GOT3 (cell line): ENCODE measurements around the gene WBP4.
"Not testable (repeated sequence)": the region's sequence is repeated elsewhere in the genome, so short reads cannot be mapped to it uniquely, and the experiment has no call there.

ENCODE experiments used
- DNase-seq: peaks from one replicate; lab custom pipeline; 2025; ENCODE audit warnings: mixed read lengths; lab: John Stamatoyannopoulos, UW

WBP4 gene, protein sequence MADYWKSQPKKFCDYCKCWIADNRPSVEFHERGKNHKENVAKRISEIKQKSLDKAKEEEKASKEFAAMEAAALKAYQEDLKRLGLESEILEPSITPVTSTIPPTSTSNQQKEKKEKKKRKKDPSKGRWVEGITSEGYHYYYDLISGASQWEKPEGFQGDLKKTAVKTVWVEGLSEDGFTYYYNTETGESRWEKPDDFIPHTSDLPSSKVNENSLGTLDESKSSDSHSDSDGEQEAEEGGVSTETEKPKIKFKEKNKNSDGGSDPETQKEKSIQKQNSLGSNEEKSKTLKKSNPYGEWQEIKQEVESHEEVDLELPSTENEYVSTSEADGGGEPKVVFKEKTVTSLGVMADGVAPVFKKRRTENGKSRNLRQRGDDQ

DNA sequence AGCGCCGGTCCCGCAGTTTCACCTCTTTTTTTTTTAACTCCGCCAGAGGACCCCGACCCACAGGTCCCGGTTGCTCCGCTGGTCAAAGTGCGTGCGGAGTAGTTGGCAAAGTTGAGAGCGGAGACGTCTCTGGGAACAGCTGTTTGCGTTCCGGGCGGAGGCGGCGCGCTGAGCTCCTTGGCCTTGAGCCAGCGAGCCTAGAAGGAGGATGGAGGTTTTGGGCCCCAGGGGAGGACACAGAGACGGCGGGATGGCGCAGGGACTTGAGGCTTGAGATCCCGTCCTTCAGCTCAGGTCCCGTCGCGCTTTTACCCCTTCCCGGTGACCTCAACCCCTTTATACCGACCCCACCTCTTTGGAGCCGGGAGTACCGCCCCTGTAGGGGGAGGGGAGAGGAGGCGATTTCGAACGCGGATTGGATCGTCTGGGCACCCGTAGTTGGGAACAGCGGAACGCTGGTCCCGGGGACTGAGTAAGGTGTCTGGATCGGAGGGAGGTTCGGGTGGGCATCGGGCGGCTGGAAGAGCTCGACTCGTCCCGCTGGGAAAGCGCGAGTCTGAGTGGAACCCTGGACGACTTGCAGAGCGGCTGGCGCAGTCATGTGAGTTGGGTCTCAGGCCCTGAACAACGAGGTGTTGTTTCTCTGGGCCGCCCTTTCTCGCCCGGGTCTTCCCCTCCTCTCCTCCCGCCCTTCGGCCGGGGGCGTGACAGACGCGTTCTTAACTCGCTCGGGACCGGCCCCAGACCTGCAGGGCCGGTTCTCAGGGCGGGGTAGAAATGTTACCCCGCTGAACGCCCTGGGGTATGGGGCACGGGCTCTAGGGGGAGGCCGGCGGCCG is at the start of gene WBP4:
WBP4 (plus strand) TSS at position 435 of the 839 bp plus-strand sequence; CDS start at position 600, 165 bp downstream.
- peak; percentile 82 for DNase-seq

DNA sequence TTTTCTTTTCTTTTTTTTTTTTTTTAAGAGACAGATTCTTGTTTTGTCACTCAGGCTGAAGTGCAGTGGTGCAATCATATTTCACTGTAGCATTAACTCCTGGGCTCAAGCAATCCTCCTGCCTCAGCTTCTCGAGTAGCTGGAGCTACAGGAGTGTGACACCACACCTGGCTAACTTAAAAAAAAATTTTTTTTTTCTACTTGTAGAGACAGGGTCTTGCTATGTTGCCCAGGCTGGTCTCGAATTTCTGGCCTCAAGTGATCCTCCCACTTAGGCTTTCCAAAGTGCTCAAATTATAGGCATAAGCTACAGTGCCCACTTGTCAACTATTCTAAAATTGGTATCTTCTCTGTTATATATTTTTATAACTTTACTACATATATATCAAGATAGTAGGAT is 48.8 kb upstream of the WBP4 start:
- no peak for DNase-seq

DNA sequence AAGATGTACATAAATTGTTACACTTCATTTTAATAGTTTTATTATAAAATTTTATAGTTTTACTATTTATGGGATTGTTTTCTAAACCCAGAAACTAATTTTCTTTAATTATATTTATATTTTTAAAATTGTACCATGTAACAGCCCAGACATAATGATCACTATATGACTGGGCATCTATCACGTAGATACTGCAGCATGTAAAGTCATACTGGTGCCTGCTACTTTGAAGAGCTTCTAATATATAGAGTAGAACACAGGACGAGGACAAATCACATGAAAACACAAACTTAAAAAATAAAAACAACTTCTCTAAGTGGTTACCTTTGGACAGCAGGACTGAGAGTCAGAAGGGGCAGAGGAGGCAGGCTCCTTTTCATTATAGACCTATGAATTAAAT is 47.5 kb upstream of the WBP4 start:
- no peak for DNase-seq

DNA sequence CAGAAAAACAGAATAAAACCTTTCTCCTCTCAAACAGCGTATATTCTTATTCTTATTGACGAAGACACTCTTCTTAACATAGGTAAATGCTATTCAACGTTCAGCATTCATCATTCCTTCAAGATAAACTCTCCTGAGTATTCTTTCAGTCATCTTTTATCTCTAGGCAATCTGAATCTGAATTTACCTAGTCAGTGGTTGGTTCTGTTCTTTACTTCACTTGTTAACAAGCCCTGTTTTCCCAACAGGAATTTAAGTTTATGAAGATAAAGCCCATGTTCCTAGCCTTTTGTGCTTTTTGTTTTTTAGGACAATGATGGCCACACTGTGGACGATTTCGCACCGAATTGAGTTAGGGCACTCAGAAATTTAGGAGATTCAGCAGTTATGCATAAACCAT is 45.4 kb upstream of the WBP4 start:
- no peak for DNase-seq

DNA sequence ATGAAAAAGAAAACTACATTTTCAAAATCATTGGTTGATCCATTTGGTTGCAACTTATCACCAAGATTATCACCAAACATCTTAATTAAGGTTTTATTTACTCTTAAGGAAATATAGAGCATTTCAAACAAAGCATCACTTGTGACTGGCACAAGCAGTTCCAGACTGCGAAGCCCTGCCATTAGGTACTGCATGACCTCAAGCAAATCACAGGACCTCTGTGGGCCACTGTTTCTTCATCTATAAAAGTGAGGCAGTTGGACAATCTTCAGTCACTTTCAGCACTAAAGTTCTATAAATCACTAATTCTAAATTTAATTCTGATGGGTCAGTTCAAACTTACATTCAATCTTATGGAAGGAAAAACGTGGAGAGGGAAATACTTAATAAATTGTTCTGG is 44.1 kb upstream of the WBP4 start:
- DNase-seq: no peak

DNA sequence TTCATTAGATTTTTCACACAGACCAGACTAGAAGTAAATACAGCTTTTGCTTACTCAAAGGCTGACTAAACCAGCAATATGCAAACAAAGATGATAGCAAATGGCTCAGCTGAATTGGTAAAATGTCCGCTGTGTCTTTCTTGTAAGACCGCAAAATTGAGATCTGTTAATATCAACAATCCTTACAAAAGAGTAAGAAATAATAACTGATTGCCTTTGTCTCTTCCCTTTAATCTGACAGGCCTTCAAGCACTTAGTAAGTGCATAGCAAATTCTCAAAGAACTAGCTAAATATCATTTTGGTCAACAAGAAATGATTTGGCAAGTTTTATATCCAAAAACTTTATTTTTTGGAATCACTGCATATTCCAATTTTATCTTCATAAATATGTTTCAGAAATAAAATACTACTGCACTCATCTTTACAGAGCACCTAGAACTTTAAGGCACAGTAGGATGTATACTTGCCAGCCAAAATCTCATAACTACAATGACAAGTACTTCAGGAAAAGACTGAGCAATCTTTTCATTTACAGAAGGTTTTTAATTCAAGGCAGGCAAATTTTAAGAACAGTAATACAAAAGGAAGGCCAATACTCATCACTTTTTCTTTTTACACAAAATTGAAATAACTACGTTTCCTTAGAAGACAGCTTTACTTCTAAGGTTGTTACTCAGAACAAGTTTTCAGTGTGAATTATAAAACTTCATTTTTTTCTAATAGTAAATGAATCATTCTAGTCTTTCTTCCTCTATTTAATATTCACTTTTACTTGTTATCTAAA is 43.3 kb upstream of the WBP4 start:
- no peak for DNase-seq

DNA sequence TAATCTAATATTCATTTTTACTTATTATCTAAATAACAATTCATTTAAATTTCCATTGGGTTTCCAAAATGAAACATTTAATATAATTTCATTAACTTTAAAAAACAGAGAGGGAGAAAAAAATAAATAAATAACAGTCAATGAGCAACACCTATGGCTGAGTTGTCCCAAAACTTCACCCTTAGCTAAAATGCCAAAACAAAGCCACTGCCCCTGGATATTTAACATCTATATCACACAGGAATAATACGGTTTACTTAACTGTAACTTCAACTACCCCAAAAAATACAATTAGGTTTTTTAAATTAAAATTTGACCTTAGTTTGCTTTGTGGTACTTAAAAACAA is 42.7 kb upstream of the WBP4 start:
- no peak for DNase-seq

DNA sequence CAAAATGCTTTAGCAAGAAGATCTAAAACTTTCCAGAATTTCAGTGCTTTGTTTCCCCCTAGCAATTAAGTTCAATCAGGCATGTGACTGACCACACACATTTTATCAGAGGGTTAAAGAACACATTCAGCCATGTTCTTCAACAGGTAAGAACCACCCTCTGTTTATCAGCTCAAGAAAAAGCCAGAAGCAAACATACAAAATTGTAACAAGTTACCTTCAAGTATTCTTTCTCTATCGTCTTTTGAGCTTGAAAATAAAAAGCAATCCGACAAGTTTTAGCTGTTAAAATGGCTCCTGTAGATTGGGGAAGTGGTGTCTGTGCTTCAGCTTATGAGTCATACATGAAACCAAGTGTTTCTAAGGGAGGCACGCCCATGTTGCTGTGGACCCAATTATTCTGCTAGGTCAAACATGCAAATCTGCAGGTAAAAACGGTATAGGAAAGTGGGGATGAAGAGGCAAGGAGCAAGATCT is 42.3 kb upstream of the WBP4 start, which contains the start of gene ELF1:
ELF1 (minus strand) TSS at position 306 of the 477 bp plus-strand sequence. CDS start 37,262 bp downstream, outside the sequence.
- no peak for DNase-seq

DNA sequence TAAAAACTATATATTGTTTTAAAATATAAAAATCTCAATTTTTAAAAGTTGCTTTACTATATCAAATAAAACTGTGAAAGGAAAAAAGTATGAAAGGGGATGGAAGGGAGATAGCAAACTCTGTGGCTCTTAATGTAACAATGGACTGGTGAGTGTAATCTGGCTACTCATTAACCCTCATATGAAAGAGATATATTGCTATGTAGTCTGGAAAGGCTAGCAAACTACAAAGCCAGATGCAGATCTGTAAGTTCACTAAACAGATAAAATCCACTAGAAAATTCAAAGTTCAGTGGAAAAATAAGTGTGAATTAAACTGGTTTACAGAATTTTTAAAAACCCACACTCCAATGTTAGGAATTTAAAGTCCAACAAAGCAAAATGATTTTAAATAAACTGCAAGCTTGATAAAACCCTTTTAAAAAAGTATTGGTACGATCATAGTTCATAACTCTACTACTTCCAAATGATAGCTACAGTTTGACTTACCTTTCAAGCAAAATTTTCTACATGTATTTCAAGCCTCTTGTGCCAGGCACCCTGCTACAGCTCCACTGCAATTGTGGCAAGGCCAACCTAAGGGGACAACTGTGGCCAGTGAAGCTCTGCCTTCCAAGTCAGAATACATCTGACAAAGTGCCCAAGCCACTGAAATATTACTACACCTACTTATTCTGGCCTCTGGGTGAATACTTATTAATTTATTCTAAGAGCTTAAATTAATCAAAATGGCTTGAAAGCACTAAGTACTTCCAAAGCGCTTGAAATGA is 41.5 kb upstream of the WBP4 start:
- no peak for DNase-seq

DNA sequence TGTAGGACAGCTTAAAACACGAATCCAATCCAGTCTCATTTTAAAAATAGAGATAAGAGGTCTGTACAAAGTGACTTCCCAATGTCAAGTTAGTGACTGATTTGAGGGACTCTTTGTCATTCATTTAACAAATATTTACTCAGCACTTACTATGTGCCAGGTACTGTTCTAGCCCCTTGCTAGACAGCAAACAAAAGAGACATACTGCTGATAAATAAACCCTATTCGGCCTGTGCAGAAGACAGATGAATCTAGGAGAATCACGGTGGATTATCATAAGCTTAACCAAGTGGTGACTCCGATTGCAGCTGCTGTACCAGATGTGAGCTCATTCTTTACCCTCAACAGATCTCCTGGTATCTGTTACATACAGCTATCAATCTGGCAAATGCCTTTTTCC is 35.8 kb upstream of the WBP4 start:
- no peak for DNase-seq

DNA sequence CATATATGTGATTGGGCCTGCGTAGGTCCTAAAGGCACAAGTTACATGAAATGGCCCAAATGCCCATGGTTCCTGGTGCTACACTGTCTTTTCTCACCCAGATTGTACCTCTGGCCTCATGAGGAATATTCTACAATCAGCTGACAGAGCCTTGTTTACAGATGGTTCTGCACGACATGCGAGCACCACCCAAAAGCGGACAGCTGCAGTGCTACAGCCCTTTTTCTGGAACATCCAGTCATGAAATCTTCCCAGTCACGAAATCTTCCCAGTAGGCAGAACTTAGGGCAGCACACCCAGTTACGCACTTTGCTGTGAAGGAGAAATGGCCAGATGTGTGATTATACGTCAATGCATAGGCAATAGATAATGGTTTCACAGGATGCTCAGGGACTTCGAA is 34.5 kb upstream of the WBP4 start:
- no peak for DNase-seq

DNA sequence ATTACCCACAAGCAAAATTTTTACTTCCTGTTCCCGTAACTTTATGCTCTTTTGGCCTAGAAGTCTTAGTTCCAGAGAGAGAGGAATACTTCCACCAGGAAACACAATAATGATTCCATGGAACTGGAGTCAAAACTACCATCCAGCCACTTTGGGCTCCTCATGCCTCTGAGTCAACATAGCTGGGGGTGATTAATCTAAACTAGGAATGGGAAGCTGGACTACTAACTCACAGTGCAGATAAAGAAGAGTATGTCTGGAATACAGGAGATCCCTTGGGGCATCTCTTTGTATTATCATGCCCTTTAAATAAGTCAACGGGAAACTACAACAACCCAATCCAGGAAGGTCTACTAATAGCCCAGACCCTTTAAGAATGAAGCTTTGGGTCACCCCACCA is 33.3 kb upstream of the WBP4 start:
- DNase-seq: no peak

DNA sequence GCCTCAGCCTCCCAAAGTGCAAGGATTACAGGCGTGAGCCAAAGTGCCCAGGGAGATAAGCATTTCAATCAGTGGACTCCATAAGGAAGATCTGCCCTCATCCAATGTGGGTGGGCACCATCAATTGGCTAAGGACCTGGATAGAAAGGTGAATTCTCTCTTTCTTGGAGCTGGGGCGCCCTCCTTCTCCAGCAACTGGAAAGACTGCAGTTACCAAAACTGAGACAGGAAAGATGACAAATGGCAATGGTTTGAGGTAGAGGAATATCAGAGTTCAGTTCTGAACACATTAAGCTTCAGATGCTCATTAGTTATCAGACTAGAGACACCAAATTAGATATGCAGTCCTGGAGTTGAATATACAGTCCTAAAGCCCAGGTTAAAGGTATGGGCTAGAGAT is 31.7 kb upstream of the WBP4 start:
- DNase-seq: no peak

DNA sequence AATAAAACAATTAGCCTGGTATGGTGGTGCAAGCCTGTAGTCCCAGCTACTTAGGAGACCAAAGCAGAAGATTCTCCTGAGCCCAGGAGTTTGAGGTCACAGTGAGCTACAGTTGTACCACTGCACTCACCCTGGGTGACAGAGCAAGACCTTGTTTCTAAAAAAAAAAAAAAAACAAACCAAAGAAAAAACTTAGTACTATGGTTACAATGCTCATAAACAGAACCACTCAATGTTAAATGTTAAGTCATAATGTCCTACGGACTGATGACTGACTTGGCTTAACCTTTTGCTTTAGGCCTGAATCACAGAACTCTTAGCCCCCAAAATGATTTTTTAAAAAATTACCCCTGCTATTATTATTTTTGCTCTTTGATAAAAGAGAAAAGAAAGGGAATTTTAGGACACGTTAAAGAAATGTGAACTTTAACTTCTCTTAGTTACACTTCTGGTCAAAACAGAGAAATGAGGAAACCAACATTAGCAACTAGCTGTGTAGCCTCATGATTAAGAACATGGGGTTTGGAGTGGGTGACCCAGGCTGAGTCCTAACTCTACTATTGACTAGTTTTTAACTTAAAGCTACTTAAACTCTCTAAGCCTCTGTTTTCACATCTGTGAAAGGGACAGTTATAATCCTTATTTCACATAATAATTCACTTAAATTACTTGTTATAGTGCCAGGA is 28.5 kb upstream of the WBP4 start:
- no peak for DNase-seq

DNA sequence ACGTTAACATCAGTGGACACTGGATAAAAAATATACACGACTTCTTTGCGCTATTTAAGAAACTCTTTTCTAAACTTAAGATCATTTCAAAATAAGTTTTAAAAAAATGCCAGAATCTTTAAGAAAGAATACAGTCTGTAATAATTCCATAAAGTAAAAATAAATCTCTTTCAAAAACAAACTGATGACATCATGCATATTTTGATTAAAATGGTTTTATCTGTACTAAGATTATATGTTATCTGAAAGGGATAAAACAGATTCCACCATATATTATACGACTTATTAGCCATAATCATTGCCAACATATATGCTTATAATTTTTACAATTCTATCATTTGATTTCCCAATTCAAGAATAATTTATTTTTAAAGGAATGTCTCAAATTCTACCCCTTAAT is 26.9 kb upstream of the WBP4 start:
- DNase-seq: no peak

DNA sequence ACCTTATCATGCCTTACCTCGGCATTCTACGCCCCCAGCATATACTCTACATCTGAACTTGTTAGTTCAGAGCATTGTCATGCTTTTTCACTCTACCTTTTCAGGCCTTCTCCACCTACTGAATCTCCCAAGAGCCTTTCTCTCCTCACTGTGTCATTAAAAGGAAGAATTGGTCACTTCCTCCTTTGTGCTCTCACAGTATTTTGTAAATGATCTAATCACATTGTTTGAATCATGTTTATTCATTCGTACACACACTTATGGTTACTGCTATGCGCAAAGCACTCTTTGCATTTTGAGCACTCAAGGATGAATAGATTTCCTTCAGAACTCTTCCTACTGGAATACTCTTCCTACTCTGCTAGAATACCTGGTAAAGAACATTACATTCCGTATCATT is 26.4 kb upstream of the WBP4 start:
- no peak for DNase-seq

DNA sequence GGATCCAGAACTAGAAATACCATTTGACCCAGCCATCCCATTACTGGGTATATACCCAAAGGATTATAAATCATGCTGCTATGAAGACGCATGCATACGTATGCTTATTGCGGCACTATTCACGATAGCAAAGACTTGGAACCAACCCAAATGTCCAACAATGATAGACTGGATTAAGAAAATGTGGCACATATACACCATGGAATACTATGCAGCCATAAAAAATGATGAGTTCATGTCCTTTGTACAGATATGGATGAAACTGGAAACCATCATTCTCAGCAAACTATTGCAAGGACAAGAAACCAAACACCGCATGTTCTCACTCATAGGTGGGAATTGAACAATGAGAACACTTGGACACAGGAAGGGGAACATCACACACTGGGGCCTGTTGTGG is 24.8 kb upstream of the WBP4 start:
- DNase-seq: not testable (repeated sequence)

DNA sequence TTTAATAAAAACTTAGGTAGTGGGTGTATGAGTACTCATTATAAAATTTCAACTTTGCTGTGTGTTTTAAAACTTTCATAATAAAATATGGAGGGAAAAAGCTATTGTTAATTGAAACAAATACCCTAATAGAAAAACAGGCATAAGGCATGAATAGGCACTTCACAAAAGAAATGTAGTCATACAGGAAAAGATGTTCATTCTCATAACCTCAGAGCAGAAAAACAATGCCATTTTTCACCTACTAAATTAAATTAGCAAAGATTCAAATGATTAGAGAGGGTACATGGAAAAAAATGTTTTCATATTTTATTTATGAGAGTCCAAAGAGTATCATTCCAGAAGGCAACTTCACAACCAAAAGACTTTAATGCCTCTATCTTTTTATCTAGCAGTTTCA is 21.6 kb upstream of the WBP4 start:
- no peak for DNase-seq

DNA sequence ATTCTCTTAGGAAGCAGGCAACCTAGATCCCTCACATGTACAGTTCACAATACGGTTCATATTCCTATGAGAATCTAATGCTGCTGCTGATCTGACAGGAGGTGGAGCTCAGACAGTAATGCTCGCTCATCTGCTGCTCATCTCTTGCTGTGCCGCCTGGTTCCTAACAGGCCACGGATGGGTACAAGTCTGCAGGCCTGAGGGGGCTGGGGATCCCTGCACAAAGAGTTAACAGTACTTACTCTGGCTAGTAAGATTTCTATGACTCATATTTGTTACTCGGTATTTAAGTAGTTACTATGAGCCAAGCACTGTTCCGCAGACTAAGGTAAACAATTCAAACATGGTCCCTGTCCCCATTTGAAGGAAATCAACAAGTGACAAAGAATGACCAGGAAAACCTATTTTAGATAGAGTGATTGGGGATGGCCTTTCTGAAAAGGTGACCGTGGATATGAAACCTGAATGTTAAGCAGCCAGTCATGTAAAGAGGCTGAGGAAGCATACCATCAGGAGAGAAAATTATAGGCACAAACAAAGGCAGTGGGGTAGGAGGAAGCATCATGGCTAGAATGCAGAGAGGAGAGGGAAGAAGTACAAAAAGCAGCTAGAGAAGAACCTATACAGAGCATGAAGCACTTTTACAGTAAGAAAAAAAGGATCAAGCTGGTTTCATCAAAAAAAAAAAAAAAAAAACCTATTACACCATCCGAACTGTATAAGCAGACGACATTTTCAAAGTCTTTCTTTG is 20.6 kb upstream of the WBP4 start:
- DNase-seq: no peak

DNA sequence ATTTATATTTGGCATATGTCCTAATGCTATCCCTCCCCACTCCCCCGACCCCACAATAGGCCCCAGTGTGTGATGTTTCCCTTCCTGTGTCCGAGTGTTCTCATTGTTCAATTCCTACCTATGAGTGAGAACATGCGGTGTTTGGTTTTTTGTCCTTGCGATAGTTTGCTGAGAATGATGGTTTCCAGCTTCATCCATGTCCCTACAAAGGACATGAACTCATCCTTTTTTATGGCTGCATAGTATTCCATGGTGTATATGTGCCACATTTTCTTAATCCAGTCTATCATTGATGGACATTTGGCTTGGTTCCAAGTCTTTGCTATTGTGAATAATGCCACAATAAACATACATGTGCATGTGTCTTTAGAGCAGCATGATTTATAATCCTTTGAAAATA is 18.9 kb upstream of the WBP4 start:
- not testable (repeated sequence) for DNase-seq
